GM21717 (cell line): ENCODE measurements around the gene AEN.

Experiments
- ATAC-seq: cut with Tn5 transposase; IDR thresholded peaks from one replicate; pipeline ENCODE4 v1.9.1; 2021; ENCODE audit warnings: mild to moderate bottlenecking, moderate library complexity; ENCODE audit not compliant: unreplicated experiment

AEN gene

GRCh38 chr15:88663141-88663621 is 42.0 kb downstream of the AEN start:
- no peak for ATAC-seq

- no peak for ATAC-seq
These were observed 43.1 kb downstream of the AEN start for GRCh38 chr15:88664151-88664778.

DNA sequence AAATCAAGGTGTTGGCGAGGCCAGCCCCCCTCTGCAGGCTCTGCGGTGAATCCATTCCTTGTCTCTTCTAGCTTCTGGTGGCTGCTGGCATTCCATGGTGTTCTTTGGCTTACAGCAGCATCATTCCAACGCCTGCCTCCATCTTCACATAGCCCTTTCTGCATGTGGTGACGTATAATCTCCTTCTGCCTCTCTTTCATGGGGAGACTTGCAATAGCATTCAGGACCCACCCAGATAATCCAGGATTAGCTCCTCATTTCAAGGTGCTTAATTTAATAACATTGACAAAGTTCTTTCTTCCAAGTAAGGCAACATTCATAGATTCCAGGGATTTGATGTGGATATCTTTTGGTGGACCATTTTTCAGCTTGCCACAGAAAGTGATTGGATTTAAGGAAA is 53.5 kb downstream of the AEN start:
- no peak for ATAC-seq

DNA sequence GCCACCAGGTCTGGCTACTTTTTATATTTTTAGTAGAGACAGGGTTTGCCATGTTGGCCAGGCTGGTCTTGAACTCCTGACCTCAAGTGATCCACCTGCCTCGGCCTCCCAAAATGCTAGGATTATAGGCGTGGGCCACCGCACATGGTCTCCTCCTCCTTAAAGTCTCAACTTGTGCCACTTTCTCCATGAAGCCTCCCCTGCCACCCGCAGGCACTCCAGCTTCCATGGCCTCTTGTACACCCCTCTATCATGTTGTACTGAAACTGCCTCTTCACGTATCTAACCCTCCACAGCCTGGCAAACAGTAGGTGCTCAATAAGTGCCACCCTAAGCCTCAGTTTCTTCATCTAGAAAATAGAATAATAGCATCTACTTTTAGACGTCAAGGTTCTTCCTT is 57.6 kb downstream of the AEN start:
- ATAC-seq, result no peak

GRCh38 chr15:88680241-88681001 is 59.3 kb downstream of the AEN start:
- ATAC-seq, result no peak

DNA sequence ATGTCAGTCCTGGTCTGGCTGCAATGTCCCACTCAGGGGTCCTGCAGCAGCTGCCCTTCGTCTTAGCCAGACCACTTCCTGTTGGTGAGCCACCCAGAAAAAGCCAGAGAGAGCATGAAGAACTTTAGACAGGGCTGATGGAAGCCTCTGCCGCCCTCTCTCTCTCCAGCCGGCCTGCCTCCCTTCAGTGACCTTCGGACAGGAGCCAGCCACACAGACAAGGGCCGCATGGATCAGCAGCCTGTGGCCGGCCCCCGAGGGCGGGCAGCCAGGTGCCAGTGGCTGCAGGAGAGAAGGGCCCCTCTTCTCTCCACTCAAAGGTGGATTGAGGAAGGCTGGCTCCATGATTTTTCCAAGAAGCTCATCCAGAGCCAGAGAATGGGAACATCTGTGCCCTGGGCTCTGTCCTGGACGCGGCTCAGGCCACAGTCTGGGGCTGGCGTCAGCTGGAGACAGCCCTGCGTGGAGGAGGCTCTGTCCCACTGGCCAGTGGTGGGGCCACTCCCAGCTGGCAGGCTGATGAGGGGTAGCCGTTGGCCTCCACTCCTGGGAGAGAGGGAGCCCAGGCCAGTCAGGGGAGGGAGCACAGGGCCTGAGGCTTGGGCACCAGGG is 60.6 kb downstream of the AEN start:
- no peak for ATAC-seq
